AG04450 (cell line): Measurements from ENCODE around the gene ANKRD40CL. TPM values are rescaled to one million over a fixed set of nuclear protein-coding genes. Genes with fewer than 3 reads are reported as not detected.
"Not testable (repeated sequence)": the region's sequence is repeated elsewhere in the genome, so short reads cannot be mapped to it uniquely, and the experiment has no call there.

Experiments used
- CTCF ChIA-PET: fragments of 300-600, 350-600 bp; formaldehyde crosslinking; extraction: SDS; loops from one replicate; lab custom pipeline; 2022; ENCODE audit warnings: antibody characterized with exemption, inconsistent platforms; lab: Charles Lee
- POLR2A ChIA-PET: fragments of 350-600 bp; formaldehyde crosslinking; extraction: SDS; loops from one replicate; lab custom pipeline; 2021; ENCODE audit warnings: antibody characterized with exemption, inconsistent platforms; lab: Yijun Ruan, JAX
- DNase-seq: peaks from one replicate; pipeline ENCODE4 v3.0.0-alpha.2; 2011; ENCODE audit warnings: low read depth, low spot score
- H3K27ac ChIP-seq: one replicate; pipeline ENCODE4 v1.5.1; 2012; ENCODE audit warnings: low read depth, low read length, control low read depth
- H3K27me3 ChIP-seq: one replicate; pipeline ENCODE4 v1.6.0; 2012; ENCODE audit warnings: low read length; ENCODE audit not compliant: control insufficient read depth, insufficient read depth
- H3K4me3 ChIP-seq: 2 replicates; pipeline ENCODE4 v1.5.1; 2011; ENCODE audit warnings: mild to moderate bottlenecking, low read depth, low read length, control low read depth
- H3K9me3 ChIP-seq: 2 replicates; pipeline ENCODE4 v1.5.1; 2012; ENCODE audit warnings: low read length; ENCODE audit not compliant: control insufficient read depth, insufficient read depth
- CTCF ChIP-seq: IDR thresholded peaks from 2 replicates; pipeline ENCODE4 v1.5.1; 2011; ENCODE audit warnings: low read depth, low read length, control low read depth, inconsistent platforms
- polyA plus RNA-seq: library from polyadenylated mRNA; depleted of rRNA; stranded (reverse); fragments of >200 nt; gene quantifications from 2 replicates; pipeline ENCODE4 v1.2.3, GENCODE V29; 2011

The ANKRD40CL gene
- polyA plus RNA-seq, 1 experiment = not detected

- Histone ChIP-seq H3K4me3 (no peak overlapping the region), H3K9me3 (no peaks in the 10 kb centered on the region; the same call in 1 of the 2 replicates), H3K27me3 (peaks cover 10% of the 10 kb centered on the region), H3K27ac (no peak overlapping the region)
- ChIA-PET CTCF (interaction anchor here (0.8 kb wide), 1 partner anchor 23 kb away, joined by 3 read pairs; no protein-coding TSS in a partner anchor), POLR2A (no interaction called here)
- TF ChIP-seq CTCF = no peak
- no peak for DNase-seq
These were observed 38.2 kb upstream of the ANKRD40CL start for GRCh38 chr17:50805486-50805885.

GRCh38 chr17:50804749-50805475 lies 37.6 kb upstream of the ANKRD40CL start:
- H3K4me3 ChIP-seq, DNase-seq, H3K27ac ChIP-seq, H3K9me3 ChIP-seq: not testable (repeated sequence)
- peaks cover 10% of the 10 kb centered on the region for H3K27me3 ChIP-seq
- ChIA-PET POLR2A (interaction anchor here (0.7 kb wide), 1 partner anchor 21 kb away, joined by 3 read pairs; no protein-coding TSS in a partner anchor), CTCF (interaction anchor here (0.8 kb wide), 1 partner anchor 22 kb away, joined by 3 read pairs; no protein-coding TSS in a partner anchor)

GRCh38 chr17:50803676-50804075 lies 36.4 kb upstream of the ANKRD40CL start:
- Histone ChIP-seq H3K27me3 (peaks cover 4% of the 10 kb centered on the region), H3K9me3 (no peaks in the 10 kb centered on the region; the same call in 1 of the 2 replicates), H3K27ac (no peak overlapping the region), H3K4me3 (no peak overlapping the region)
- CTCF ChIA-PET = interaction anchor here (0.6 to 3.7 kb wide), 3 partner anchors 21 to 38 kb away, joined by 3 to 19 read pairs (median 3); no protein-coding TSS in a partner anchor
- POLR2A ChIA-PET = interaction anchor here (1.1 kb wide), 1 partner anchor 63 kb away, joined by 3 read pairs; the partner anchor contains the start of gene TOB1
- DNase-seq = no peak
- no peak for TF ChIP-seq CTCF

GRCh38 chr17:50802609-50803571 lies 35.6 kb upstream of the ANKRD40CL start:
- no peak for TF ChIP-seq CTCF
- Histone ChIP-seq H3K27me3 (no peaks in the 10 kb centered on the region), H3K27ac (no peak overlapping the region), H3K4me3 (no peak overlapping the region), H3K9me3 (no peaks in the 10 kb centered on the region)
- ChIA-PET POLR2A (interaction anchor here (0.6 to 1.1 kb wide), 2 partner anchors 9 to 63 kb away, joined by 3 to 11 read pairs; partner anchors contain the start of gene TOB1), CTCF (interaction anchor here (0.6 to 3.7 kb wide), 4 partner anchors 20 to 244 kb away, joined by 3 to 19 read pairs (median 3); no protein-coding TSS in a partner anchor)
- no peak for DNase-seq

GRCh38 chr17:50800196-50800700 lies 32.9 kb upstream of the ANKRD40CL start:
- Histone ChIP-seq H3K27me3 (no peaks in the 10 kb centered on the region), H3K4me3 (no peak overlapping the region), H3K27ac (no peak overlapping the region), H3K9me3 (no peaks in the 10 kb centered on the region)
- TF ChIP-seq CTCF = no peak
- ChIA-PET CTCF (interaction anchor here (3.7 kb wide), 1 partner anchor 17 kb away, joined by 19 read pairs; no protein-coding TSS in a partner anchor), POLR2A (no interaction called here)
- no peak for DNase-seq
